Tibial nerve (tissue), 4 donors: ENCODE data around the gene C1QTNF7.
A peak's percentile ranks its signal among the peaks of the same experiment; 100 is the strongest.

Experiments
- EP300 ChIP-seq, 2 donors: sonication (generic); formaldehyde crosslinking; IDR thresholded peaks; one replicate each; pipeline ENCODE4 v1.6.1; 2017; ENCODE audit warnings: antibody characterized with exemption in 2 of 2, mild to moderate bottlenecking in 1 of 2
- POLR2A ChIP-seq, 2 donors: fragments of 450-650 bp; IDR thresholded peaks; one replicate each; pipeline ENCODE4 v1.6.1; 2017; ENCODE audit warnings: antibody characterized with exemption in 2 of 2, mild to moderate bottlenecking in 2 of 2, moderate library complexity in 2 of 2
- TF ChIP-seq, protein P1 (sequence below), 5 experiments: fragments of 200-600 bp in 3 of 5; fragments of 450-650 bp in 2 of 5; sonication (generic) in 3 of 5; IDR thresholded peaks; one replicate each; pipeline ENCODE4 v1.5.1; 2016 to 2019; ENCODE audit warnings: antibody characterized with exemption in 5 of 5, mild to moderate bottlenecking in 3 of 5, moderate library complexity in 2 of 5

GRCh38 chr4:15488658-15489470 is 61.0 kb downstream of the C1QTNF7 start:
- no peak for TF ChIP-seq POLR2A (IDR thresholded peaks at IDR 0.05)
- TF ChIP-seq, protein P1, sequence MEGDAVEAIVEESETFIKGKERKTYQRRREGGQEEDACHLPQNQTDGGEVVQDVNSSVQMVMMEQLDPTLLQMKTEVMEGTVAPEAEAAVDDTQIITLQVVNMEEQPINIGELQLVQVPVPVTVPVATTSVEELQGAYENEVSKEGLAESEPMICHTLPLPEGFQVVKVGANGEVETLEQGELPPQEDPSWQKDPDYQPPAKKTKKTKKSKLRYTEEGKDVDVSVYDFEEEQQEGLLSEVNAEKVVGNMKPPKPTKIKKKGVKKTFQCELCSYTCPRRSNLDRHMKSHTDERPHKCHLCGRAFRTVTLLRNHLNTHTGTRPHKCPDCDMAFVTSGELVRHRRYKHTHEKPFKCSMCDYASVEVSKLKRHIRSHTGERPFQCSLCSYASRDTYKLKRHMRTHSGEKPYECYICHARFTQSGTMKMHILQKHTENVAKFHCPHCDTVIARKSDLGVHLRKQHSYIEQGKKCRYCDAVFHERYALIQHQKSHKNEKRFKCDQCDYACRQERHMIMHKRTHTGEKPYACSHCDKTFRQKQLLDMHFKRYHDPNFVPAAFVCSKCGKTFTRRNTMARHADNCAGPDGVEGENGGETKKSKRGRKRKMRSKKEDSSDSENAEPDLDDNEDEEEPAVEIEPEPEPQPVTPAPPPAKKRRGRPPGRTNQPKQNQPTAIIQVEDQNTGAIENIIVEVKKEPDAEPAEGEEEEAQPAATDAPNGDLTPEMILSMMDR (IDR thresholded peaks at IDR 0.05): no peak
- peak in 1 of 2 donors; percentile 79 for TF ChIP-seq EP300 (IDR thresholded peaks at IDR 0.05)
